Putamen (tissue), 1 donor: Measurements from ENCODE around the gene APOO.
"Not testable (repeated sequence)": the region's sequence is repeated elsewhere in the genome, so short reads cannot be mapped to it uniquely, and the experiment has no call there.

Experiments
- DNase-seq: peaks from one replicate; pipeline ENCODE4 v3.0.0-alpha.2; 2016; ENCODE audit warnings: low spot score

APOO gene

GRCh38 chrX:23859238-23859637, 48.5 kb downstream of the APOO start:
- not testable (repeated sequence) for DNase-seq

- no peak for DNase-seq
These were observed 49.8 kb downstream of the APOO start for GRCh38 chrX:23857935-23858334.

- no peak for DNase-seq
These were observed 50.4 kb downstream of the APOO start for GRCh38 chrX:23857363-23857762.

GRCh38 chrX:23855569-23855968, 52.2 kb downstream of the APOO start:
- DNase-seq, result no peak

GRCh38 chrX:23854945-23855344, 52.8 kb downstream of the APOO start:
- DNase-seq, result no peak

- DNase-seq, result no peak
These were observed 53.6 kb downstream of the APOO start for GRCh38 chrX:23854122-23854521.

- DNase-seq, result no peak
These were observed 56.2 kb downstream of the APOO start for GRCh38 chrX:23851544-23851943.

- DNase-seq, result no peak
These were observed 58.5 kb downstream of the APOO start for GRCh38 chrX:23849241-23849640.

GRCh38 chrX:23845351-23845817, 62.4 kb downstream of the APOO start:
- DNase-seq, result no peak

GRCh38 chrX:23844502-23845138, 63.1 kb downstream of the APOO start:
- no peak for DNase-seq

- DNase-seq, result no peak
These were observed 65.8 kb downstream of the APOO start for GRCh38 chrX:23841847-23842522.

- DNase-seq, result no peak
These were observed 67.1 kb downstream of the APOO start for GRCh38 chrX:23840674-23841073.

- DNase-seq, result no peak
These were observed 68.8 kb downstream of the APOO start for GRCh38 chrX:23838953-23839352.

- DNase-seq, result no peak
These were observed 75.0 kb downstream of the APOO start for GRCh38 chrX:23832721-23833120.

GRCh38 chrX:23828881-23829280, 78.9 kb downstream of the APOO start:
- no peak for DNase-seq

GRCh38 chrX:23826653-23827052, 81.1 kb downstream of the APOO start:
- DNase-seq, result no peak

- no peak for DNase-seq
These were observed 81.5 kb downstream of the APOO start for GRCh38 chrX:23826216-23826615.

GRCh38 chrX:23825675-23826074, 82.1 kb downstream of the APOO start:
- DNase-seq, result no peak

- no peak for DNase-seq
These were observed 84.9 kb downstream of the APOO start for GRCh38 chrX:23822841-23823240.

- peak; percentile 59 for DNase-seq
These were observed 85.3 kb downstream of the APOO start for GRCh38 chrX:23822397-23822796.

GRCh38 chrX:23821847-23822246, 85.9 kb downstream of the APOO start:
- no peak for DNase-seq

GRCh38 chrX:23820235-23820782, 87.4 kb downstream of the APOO start:
- no peak for DNase-seq

GRCh38 chrX:23819385-23820234, 88.1 kb downstream of the APOO start:
- DNase-seq, result no peak
